Measurements from ENCODE around the gene ATRIP. TPM values are rescaled to one million over a fixed set of nuclear protein-coding genes. Genes with fewer than 3 reads are reported as not detected.

Gene ATRIP
- total and polyA plus RNA-seq, 2 of the 8 experiments (the other 6 are each of a cell fraction or from before 2014, with no cell fraction given): 18.5 to 20.2 TPM

- TF ChIP-seq, protein P1, sequence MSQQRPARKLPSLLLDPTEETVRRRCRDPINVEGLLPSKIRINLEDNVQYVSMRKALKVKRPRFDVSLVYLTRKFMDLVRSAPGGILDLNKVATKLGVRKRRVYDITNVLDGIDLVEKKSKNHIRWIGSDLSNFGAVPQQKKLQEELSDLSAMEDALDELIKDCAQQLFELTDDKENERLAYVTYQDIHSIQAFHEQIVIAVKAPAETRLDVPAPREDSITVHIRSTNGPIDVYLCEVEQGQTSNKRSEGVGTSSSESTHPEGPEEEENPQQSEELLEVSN (IDR thresholded peaks at IDR 0.05): no peak; the same call in 1 of the 2 replicates
- peak; percentile 87 for TF ChIP-seq SRF (IDR thresholded peaks at IDR 0.05; ENCODE audit: low read depth, low read length)
Measured at GRCh38 chr3:48446425-48447193, at the start of gene ATRIP (continued).

All from H1 (cell line).